GM18873 (cell line): ENCODE measurements around the gene SLX1A.
"Not testable (repeated sequence)": the region's sequence is repeated elsewhere in the genome, so short reads cannot be mapped to it uniquely, and the experiment has no call there.

Source experiments
- ATAC-seq: cut with Tn5 transposase; IDR thresholded peaks from one replicate; pipeline ENCODE4 v1.9.1; 2021; ENCODE audit warnings: mild to moderate bottlenecking, moderate library complexity, moderate number of reproducible peaks; ENCODE audit not compliant: unreplicated experiment, low FRiP score

Gene SLX1A

DNA sequence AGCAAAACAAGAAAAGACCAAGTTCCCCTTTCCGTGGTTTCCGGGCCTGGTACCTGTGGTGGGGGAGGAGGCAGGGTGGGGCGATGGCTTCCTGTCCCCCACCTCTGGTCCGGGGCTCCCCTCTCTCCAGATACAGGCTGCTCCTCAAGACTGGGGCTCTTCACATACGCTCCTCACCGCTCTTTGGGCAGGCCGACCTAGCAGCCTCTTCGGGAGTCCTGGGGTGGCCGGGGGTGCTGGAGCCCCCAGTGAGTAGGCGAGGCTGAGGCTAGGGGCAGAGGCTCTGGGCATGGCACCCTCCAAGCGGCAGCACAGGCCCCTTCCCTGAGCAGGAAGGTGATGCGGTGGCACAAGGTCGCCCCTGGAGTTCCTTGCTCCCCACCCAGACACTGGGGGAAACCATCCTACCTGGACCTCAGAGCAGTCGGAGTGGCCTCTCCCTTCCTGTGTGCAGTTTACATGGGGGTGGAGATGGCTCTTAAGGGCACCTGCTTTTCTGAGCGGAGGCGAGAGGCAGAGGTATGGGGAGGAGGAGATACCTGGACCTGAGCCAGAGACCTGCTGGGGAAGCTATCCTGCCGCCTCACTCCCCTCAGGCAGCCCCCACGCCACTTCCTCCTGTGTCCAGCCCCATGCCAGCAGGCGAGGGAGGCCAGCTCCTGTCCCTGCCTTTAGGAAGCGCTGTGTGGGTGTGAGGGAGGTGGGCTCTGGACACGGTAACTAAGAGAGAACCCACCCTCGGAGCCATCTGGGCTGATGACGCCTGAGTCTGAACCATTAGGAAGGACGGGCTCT lies 9.4 kb upstream of the SLX1A start:
- ATAC-seq, result no peak

DNA sequence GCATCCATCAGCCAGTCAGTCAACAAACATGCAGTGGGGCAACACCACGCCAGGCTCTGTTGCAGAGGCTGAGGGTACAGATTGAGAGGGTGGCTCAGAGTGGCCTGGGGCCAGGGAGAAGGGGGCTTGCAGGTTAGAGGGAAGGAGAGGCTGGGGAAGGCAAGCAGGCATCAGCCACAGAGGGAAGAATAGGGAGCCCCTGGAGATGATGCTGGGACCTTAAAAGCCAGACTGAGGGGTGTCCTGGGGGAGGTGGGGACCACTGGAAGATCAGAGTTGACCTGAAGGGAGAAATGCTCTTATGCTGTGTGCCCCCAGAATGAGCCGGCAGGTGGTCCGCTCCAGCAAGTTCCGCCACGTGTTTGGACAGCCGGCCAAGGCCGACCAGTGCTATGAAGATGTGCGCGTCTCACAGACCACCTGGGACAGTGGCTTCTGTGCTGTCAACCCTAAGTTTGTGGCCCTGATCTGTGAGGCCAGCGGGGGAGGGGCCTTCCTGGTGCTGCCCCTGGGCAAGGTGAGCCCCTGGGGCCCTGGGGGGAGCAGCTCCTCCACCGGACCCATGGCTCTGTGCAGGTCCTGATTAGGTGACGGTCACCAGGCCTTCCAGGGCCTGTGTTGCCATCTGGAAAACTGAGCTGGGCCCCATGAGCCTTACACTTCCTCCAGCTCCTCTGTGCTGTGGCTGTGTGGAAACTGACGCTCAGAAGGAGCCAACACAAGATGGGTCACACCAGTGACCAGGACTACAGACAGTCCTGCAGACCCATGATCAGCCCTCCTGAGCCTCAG lies 8.6 kb upstream of the SLX1A start:
- no peak for ATAC-seq

DNA sequence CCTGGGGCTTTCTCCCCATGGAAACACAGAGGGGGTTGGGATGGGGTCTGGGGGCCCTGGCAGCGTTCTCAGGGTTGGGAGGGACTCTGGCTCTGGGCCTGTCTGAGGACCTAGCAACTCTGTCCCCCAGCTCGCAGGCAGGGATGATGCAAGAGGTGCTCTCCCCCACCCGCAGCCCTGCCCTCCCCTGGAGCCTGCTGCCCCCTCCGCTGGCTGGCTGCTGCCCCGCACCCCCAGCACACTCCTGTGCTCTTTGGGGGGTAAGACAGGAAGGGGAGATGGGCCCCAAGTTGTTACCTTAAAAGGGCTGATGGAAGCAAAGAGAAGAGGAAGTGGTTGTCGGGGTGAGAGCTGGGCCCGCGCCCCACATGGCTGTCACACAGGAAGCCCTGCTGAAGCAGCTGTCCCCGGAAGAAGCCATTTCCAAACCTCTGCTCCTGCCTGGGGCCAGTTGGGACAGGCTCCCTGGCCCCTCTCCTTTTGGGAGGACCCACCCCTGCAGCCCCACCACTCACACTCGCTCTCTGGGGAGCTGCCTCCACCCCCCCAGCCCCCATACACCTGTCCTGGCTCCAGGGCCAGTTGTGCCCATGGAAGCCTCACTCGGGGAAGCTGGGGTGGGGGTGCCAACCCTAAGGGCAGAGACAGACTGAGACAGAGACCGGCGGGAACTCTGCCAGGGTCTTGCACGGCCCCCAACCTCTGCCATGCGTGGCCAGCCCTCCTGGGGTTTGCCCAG lies 7.8 kb upstream of the SLX1A start:
- no peak for ATAC-seq

DNA sequence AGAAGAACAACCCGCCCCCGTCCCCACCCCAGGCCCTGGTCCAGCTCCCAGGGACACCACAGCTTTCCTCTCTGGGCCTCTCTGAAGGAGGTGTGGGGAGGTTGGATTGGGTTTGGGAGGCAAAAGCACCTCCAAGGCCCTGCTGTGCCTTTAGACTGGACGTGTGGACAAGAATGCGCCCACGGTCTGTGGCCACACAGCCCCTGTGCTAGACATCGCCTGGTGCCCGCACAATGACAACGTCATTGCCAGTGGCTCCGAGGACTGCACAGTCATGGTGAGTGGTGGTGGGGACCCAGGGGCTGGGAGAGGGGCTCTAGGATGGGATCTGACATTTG lies 7.3 kb upstream of the SLX1A start:
- ATAC-seq, result no peak

DNA sequence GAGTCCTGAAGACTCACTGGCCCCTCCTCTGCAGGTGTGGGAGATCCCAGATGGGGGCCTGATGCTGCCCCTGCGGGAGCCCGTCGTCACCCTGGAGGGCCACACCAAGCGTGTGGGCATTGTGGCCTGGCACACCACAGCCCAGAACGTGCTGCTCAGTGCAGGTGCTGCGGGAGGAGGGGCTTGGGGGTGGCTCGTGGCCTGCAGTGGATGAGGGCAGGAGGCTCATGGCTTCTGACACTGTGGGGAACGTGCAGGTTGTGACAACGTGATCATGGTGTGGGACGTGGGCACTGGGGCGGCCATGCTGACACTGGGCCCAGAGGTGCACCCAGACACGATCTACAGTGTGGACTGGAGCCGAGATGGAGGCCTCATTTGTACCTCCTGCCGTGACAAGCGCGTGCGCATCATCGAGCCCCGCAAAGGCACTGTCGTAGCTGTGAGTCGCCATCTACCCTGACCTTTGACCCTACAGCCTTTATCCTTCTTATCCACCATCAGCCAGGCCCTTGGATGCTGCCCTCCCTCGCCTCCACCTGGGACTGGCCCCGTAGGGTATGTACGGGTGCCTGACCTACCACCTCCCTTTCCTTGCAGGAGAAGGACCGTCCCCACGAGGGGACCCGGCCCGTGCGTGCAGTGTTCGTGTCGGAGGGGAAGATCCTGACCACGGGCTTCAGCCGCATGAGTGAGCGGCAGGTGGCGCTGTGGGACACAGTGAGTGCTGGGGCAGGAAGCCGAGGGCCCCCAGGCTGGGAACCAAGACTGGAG lies 6.7 kb upstream of the SLX1A start:
- ATAC-seq, result no peak

DNA sequence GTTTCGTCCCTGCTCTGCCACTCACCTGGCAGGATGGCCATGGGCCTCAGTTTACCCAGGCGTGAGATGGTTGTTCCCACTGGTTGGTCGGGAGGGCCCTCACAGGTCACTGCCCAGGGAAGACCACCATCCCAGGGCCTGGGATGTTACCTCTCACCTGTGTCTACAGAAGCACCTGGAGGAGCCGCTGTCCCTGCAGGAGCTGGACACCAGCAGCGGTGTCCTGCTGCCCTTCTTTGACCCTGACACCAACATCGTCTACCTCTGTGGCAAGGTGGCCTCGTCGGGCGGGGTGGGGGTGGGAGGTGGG lies 6.2 kb upstream of the SLX1A start:
- no peak for ATAC-seq

DNA sequence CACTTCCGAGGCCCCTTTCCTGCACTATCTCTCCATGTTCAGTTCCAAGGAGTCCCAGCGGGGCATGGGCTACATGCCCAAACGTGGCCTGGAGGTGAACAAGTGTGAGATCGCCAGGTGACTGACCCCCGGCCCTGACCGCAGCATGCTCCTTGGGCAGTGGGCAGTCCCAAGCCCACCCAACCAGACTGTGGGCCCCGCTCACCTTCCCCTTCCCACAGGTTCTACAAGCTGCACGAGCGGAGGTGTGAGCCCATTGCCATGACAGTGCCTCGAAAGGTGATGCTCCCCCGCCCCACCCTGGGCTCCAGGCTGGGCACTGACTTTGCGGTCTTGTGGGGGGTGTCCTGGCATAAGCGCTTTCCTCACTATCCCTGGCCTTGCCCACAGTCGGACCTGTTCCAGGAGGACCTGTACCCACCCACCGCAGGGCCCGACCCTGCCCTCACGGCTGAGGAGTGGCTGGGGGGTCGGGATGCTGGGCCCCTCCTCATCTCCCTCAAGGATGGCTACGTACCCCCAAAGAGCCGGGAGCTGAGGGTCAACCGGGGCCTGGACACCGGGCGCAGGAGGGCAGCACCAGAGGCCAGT lies 5.6 kb upstream of the SLX1A start:
- no peak for ATAC-seq

DNA sequence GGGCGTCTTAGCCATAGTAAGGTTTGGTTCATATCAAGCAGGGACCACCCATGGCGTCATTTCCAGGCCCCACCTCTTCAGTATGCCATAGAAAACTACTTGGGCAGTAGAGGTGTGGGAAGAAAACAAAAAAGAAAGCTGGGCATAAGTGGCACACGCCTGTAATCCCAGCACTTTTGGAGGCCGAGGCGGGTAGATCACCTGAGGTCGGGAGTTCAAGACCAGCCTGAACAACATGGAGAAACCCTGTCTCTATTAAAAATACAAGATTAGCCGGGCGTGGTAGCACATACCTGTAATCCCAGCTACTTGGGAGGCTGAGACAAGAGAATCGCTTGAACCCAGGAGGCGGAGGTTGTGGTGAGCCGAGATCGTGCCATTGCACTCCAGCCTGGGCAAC lies 2.5 kb upstream of the SLX1A start:
- ATAC-seq, result not testable (repeated sequence)

DNA sequence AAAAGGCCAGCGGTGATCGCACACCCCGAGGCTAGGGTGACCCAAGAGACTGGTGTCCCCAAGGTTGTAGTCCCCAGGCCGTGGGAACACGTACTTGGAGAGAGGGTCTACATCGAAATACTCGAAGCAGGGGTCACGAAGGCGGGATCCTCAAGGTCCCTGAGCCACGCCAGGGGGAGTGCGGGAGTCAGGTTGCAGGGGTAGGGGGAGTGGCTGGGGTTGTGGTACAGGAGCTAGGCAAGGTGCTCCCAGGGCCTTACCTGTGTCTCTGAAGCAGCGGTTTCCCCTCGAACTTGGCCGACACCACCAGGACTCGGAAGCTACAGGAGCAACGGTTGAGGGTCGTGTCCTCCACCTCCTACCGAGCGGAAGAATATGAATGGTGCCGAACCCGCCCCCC lies 577 bp upstream of the SLX1A start:
- ATAC-seq, result not testable (repeated sequence)

DNA sequence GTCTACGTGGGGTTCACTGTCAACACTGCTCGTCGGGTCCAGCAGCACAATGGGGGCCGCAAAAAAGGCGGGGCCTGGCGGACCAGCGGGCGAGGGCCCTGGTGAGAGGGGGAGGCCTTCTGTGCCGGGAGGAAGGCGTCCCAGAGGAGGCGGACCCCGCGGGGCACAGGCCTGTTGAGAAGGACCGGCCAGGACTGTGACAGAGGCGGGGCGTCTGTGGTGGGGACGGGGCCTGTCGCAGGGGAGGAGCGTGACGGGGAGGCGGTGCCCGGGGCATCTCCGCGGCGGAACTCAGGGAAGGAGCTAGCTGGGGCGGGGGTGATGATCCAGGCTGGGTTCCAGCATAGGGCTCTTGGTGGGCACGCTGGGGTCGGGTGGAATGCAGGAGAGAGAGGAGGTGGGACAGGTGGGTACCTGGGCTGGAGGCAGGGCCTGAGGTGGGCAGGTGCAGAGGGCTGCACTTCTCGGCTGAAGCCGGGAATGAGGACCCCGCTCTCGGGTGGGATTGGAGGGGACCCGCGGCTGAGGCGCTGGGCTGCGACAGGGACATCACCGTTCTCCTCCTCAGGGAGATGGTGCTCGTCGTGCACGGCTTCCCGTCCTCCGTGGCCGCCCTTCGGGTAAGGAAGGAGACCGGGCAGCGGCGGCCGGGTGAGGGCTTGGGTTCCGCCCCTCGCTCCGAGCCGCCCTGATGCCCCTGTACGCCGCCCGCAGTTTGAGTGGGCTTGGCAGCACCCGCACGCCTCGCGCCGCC lies 674 bp downstream of the SLX1A start:
- peak; percentile 29 for ATAC-seq

DNA sequence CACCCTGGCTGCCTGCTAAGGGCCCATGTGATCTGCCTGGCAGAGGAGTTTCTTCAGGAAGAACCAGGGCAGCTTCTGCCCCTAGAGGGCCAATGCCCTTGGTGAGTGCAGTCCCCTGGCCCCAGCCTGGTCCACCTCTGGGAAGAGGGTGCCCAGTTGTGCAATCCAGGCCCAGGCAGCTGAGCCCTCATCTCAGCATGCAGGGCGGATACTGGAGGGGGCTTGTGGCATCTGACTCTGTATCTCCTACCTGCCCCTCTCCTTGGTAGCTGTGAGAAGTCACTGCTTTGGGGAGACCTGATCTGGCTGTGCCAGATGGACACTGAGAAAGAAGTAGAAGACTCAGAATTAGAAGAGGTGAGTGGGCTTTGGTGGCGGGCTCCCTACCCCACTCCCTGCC lies 3.3 kb downstream of the SLX1A start:
- not testable (repeated sequence) for ATAC-seq

DNA sequence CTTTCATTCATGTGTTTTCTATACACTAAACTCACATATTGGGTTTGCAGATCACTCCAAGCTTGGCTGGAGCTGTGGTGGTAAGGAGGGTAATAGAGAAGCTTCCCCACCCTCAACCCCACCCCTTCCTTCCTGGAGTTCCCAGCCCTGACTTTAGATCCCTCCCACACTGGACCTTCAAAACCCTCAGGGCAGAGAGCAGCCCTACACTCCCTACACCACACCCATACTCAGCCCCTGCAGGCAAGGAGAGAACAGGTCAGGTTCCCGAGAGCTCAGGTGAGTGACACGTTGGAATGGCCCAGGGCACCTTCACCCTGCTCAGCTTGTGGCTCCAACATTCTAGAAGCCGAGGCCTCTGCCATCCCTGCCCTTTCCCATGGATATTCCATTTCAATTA lies 5.4 kb downstream of the SLX1A start, which contains the start of gene SULT1A3:
Gene SULT1A3, plus strand, starts transcription at position 207 of the 400 bp plus-strand sequence. CDS start 1,474 bp downstream, outside the sequence.
- not testable (repeated sequence) for ATAC-seq

DNA sequence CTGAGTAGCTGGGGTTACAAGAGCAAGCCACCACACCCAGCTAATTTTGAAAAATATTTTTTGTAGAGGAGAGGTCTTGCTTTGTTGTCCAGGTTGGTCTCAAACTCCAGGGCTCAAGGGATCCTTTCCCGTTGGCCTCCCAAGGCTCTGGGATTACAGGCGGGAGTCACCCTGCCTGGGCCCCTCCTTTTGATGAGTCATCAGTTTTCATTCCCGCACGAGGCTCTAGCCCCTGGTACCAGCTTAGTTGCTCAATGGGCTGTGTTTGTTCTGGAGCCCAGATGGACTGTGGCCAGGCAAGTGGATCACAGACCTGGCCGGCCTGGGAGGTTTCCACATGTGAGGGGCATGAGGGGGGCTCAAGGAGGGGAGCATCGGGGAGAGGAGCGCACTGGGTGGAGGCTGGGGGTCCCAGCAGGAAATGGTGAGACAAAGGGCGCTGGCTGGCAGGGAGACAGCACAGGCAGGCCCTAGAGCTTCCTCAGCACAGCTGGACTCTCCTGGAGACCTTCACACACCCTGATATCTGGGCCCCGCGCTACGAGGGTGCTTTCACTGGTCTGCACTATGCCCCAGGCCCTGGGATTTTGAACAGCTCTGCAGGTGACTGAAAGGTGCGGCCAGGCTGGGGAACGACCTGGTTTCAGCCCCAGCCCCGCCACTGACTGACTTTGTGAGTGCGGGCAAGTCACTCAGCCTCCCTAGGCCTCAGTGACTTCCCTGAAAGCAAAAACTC lies 6.1 kb downstream of the SLX1A start:
- not testable (repeated sequence) for ATAC-seq

DNA sequence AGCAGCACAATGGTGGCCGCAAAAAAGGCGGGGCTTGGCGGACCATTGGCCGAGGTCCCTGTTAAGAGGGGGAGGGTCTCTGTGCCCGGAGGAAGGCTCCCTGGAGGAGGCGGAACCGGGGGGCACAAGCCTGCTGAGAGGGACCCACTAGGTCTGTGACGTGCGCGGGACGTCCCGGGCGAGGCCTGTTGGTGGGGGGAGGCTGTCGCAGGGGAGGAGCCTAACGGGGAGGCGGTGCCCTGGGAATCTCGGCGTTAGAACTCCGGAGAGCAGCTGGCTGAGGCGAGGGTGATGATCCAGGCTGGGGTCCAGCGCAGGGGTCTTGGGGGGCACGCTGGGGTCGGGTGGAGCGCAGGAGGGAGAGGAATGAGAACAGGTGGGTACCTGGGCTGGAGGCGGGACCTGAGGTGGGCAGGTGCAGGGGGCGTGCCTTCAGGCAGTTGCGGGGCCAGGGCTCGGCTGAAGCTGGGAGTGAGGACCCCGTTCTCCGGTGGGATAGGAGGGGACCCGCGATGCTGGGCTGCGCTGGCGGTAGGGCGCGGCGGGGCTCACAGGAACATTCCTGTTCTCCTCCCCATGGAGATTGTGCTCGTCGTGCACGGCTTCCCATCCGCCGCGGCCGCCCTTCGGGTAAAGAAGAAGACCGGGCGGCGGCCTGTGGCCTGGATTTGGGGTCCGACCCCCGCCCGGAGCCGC lies 12.0 kb downstream of the SLX1A start:
- not testable (repeated sequence) for ATAC-seq

DNA sequence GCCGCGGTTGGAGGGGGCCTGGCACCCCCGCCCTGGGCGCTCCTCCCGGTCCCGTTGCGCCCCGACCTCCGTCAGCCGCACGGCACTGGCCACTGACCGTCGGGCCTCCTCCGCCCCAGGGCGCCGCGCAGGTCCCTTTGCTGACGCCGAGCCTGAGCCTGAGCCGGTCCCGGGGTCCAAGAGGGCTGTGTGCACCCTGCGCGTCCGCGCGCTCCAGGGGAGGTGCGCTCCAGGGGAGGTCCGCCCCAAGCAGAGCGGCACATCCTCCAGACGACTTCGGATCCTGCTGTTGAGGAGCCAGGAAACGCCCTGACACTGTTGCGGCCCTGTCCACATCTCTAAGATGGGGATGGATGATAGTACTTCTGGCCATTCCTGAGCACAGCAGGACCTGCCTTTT lies 12.6 kb downstream of the SLX1A start:
- ATAC-seq, result not testable (repeated sequence)

DNA sequence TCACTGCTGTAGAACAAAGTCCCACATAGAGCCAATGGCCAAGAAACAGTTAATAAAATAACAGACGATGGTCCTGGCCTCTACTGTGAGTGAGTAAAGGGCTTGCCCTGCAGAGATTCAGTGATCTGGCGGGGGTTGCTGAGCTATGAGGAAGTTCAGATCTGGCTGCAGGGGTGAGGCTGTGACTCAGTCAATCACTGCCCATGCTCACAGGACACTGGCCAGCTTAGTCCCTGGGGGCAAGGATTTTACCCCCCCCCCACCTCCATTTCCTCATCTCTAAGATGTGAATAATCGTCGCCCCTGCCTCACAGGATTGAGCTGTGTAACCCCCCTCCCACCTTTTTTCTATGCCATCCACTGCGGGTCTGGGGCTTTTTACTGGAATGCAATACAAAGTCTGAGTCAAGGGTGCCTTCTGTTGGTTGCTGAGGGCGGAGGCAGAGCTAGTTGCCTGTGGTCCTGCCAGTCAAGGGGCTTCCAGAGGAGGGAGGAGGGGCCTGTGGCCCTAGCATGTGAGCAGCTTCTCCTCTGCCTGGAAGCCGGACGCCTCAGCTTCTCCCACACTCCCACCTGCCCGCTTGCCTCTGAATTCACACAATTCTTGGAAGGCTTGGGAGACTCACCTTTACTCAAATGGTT lies 13.5 kb downstream of the SLX1A start:
- not testable (repeated sequence) for ATAC-seq

DNA sequence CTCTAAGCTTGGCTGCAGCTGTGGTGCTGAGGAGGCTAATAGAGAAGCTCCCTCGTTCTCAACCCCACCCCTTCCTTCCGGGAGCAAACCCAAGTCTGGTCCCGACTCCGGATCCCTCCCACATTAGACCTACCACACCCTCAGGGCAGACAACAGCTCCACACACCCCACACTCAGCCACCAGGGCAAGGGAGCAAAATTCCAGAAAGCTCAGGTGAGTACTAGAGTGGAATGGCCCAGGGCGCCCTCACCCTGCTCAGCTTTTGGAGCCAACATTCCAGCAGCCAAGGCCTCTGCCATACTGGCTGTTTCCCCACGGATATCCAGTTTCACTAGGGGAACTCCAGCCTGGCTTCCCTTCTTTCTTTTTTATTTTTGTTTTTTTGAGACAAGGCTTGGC lies 15.4 kb downstream of the SLX1A start:
- not testable (repeated sequence) for ATAC-seq

DNA sequence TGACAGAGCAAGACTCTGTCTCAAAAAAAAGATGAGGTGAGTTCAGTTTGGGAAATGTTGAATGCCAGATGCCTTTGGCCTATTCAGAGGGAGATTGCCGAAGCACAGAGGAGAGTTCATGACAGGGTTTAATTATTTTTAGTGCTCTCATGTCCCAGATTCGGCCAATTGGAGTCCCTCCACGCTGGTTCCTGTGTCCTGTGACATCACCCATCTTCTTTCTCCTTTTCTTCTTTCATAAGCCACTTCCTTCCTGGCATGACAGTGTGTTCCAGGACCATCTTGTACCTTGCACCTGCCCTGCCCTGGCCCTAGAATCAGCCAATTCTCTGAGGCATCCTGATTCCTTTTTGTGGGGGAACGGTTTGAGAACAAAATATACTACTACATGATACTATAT lies 17.7 kb downstream of the SLX1A start:
- not testable (repeated sequence) for ATAC-seq
